OCI-LY1 (cell line): ENCODE measurements around the gene BORCS8.

Experiments
- H2AFZ ChIP-seq: fragments of 200-600 bp; sonication (generic), shearing (Covaris generic); 2 replicates; pipeline ENCODE4 v1.6.0; 2014; ENCODE audit warnings: antibody characterized with exemption, mild to moderate bottlenecking, low read length
- H3F3A ChIP-seq: fragments of 200-600 bp; sonication (generic), shearing (Covaris generic); 2 replicates; pipeline ENCODE4 v1.6.0; 2014; ENCODE audit warnings: mild to moderate bottlenecking, antibody characterized with exemption, low read length, moderate library complexity; ENCODE audit not compliant: insufficient read depth
- H3K27ac ChIP-seq: fragments of 200-600 bp; sonication (generic); 2 replicates; pipeline ENCODE4 v1.5.1; 2014; ENCODE audit warnings: low read length, mixed run types, mild to moderate bottlenecking, low read depth; ENCODE audit not compliant: poor library complexity, severe bottlenecking
- H3K27me3 ChIP-seq: fragments of 200-600 bp; sonication (generic); 2 replicates; pipeline ENCODE4 v1.6.0; 2014; ENCODE audit warnings: antibody characterized with exemption, mild to moderate bottlenecking, low read length, moderate library complexity; ENCODE audit not compliant: insufficient read depth
- H3K36me3 ChIP-seq: fragments of 200-600 bp; sonication (generic); 2 replicates; pipeline ENCODE4 v1.6.1; 2014; ENCODE audit warnings: mild to moderate bottlenecking, antibody characterized with exemption, low read length, moderate library complexity, mixed read lengths; ENCODE audit not compliant: insufficient read depth
- H3K4me1 ChIP-seq: fragments of 200-600 bp; sonication (generic); 2 replicates; pipeline ENCODE4 v1.5.1; 2014; ENCODE audit warnings: mild to moderate bottlenecking, low read length, moderate library complexity; ENCODE audit not compliant: insufficient read depth, severe bottlenecking
- H3K4me2 ChIP-seq: fragments of 200-600 bp; sonication (generic), shearing (Covaris generic); 2 replicates; pipeline ENCODE4 v1.6.1; 2014; ENCODE audit warnings: low read length
- H3K4me3 ChIP-seq: fragments of 200-600 bp; sonication (generic); 2 replicates; pipeline ENCODE4 v1.5.1; 2014; ENCODE audit warnings: low read length, low read depth, mild to moderate bottlenecking, mixed read lengths; ENCODE audit not compliant: poor library complexity, severe bottlenecking
- H3K79me2 ChIP-seq: fragments of 200-600 bp; shearing (Covaris generic); 2 replicates; pipeline ENCODE4 v1.6.1; 2016; ENCODE audit warnings: mixed run types, low read length, mixed read lengths; ENCODE audit not compliant: insufficient read depth
- H3K9ac ChIP-seq: fragments of 200-600 bp; sonication (generic), shearing (Covaris generic); 2 replicates; pipeline ENCODE4 v1.6.1; 2014; ENCODE audit warnings: mild to moderate bottlenecking, low read length, mixed read lengths
- H3K9me2 ChIP-seq: fragments of 200-600 bp; sonication (generic), shearing (Covaris generic); 2 replicates; pipeline ENCODE4 v1.6.1; 2014; ENCODE audit warnings: low read depth, mild to moderate bottlenecking, low read length, mixed read lengths
- H3K9me3 ChIP-seq: fragments of 200-600 bp; shearing (Covaris generic); 2 replicates; pipeline ENCODE4 v1.6.1; 2014; ENCODE audit warnings: low read length, mixed read lengths
- H4K20me1 ChIP-seq: fragments of 200-600 bp; sonication (generic), shearing (Covaris generic); 2 replicates; pipeline ENCODE4 v1.6.0; 2016; ENCODE audit warnings: mild to moderate bottlenecking, low read length; ENCODE audit not compliant: insufficient read depth
- CTCF ChIP-seq: fragments of 200-600 bp; sonication (generic), shearing (Covaris generic); IDR thresholded peaks from 2 replicates; pipeline ENCODE4 v1.5.1; 2017; ENCODE audit warnings: mild to moderate bottlenecking, antibody characterized with exemption, low read length, moderate library complexity, mixed read lengths
- EZH2 ChIP-seq: fragments of 200-600 bp; sonication (generic), shearing (Covaris generic); IDR thresholded peaks from 2 replicates; pipeline ENCODE4 v1.8.0; 2017; ENCODE audit warnings: borderline replicate concordance, mixed run types, mild to moderate bottlenecking, antibody characterized with exemption, low read length, moderate library complexity, mixed read lengths

BORCS8 gene

GRCh38 chr19:19134687-19135158, 57.2 kb downstream of the BORCS8 start:
- Histone ChIP-seq H3K79me2 (no peaks in the 10 kb centered on the region), H2AFZ (no peak overlapping the region), H3K9me3 (peaks cover 11% of the 10 kb centered on the region), H3K36me3 (peaks cover 34% of the 10 kb centered on the region), H3K27ac (peak overlapping the region; percentile 41), H3K4me3 (peak overlapping the region; percentile 36), H3F3A (no peaks in the 10 kb centered on the region), H4K20me1 (no peaks in the 10 kb centered on the region), H3K9me2 (no peaks in the 10 kb centered on the region), H3K27me3 (no peaks in the 10 kb centered on the region), H3K4me1 (peaks cover 22% of the 10 kb centered on the region), H3K9ac (peak overlapping the region; percentile 28; the same call in 1 of the 2 replicates), H3K4me2 (peak overlapping the region; percentile 45)
- TF ChIP-seq CTCF (peak; percentile 13; the same call in 1 of the 2 replicates), EZH2 (no peak)

- Histone ChIP-seq H2AFZ (no peak overlapping the region), H4K20me1 (no peaks in the 10 kb centered on the region), H3K27ac (no peak overlapping the region), H3K27me3 (no peaks in the 10 kb centered on the region), H3K9me2 (no peaks in the 10 kb centered on the region), H3K9me3 (peaks cover 11% of the 10 kb centered on the region), H3K79me2 (no peaks in the 10 kb centered on the region), H3K4me3 (no peak overlapping the region), H3K9ac (no peak overlapping the region), H3K36me3 (peaks cover 38% of the 10 kb centered on the region), H3F3A (no peaks in the 10 kb centered on the region), H3K4me1 (peaks cover 22% of the 10 kb centered on the region), H3K4me2 (no peak overlapping the region)
- TF ChIP-seq CTCF: no peak
- no peak for TF ChIP-seq EZH2
Measured at GRCh38 chr19:19133985-19134384, 58.0 kb downstream of the BORCS8 start.

- Histone ChIP-seq H3K79me2 (no peaks in the 10 kb centered on the region), H3K4me2 (no peak overlapping the region), H2AFZ (no peak overlapping the region), H3K27me3 (no peaks in the 10 kb centered on the region), H4K20me1 (no peaks in the 10 kb centered on the region), H3K4me1 (peaks cover 22% of the 10 kb centered on the region), H3K4me3 (no peak overlapping the region), H3K36me3 (peaks cover 45% of the 10 kb centered on the region), H3F3A (no peaks in the 10 kb centered on the region), H3K9ac (no peak overlapping the region), H3K9me2 (no peaks in the 10 kb centered on the region), H3K27ac (no peak overlapping the region), H3K9me3 (peaks cover 11% of the 10 kb centered on the region)
- TF ChIP-seq EZH2 (no peak), CTCF (no peak)
Measured at GRCh38 chr19:19132912-19133311, 59.0 kb downstream of the BORCS8 start.
